SKM-1 (cell line): ENCODE data around the gene RBM47.
A peak's percentile ranks its signal among the peaks of the same experiment; 100 is the strongest.

Experiments used
- DNase-seq: peaks from one replicate; lab custom pipeline; 2025; ENCODE audit not compliant: unreplicated experiment; lab: John Stamatoyannopoulos, UW

The RBM47 gene

GRCh38 chr4:40502220-40502619 is 127.4 kb downstream of the RBM47 start:
- DNase-seq: no peak

GRCh38 chr4:40500781-40501180 is 128.9 kb downstream of the RBM47 start:
- no peak for DNase-seq

GRCh38 chr4:40493160-40493559 is 136.5 kb downstream of the RBM47 start:
- no peak for DNase-seq

- DNase-seq: no peak
Observed at GRCh38 chr4:40492691-40493090, 137.0 kb downstream of the RBM47 start.

- DNase-seq: no peak
Observed at GRCh38 chr4:40490481-40490880, 139.2 kb downstream of the RBM47 start.

- DNase-seq: no peak
Observed at GRCh38 chr4:40489961-40490360, 139.7 kb downstream of the RBM47 start.

GRCh38 chr4:40486534-40486933 is 143.1 kb downstream of the RBM47 start:
- DNase-seq: peak; percentile 71

- no peak for DNase-seq
Observed at GRCh38 chr4:40484346-40485090, 145.1 kb downstream of the RBM47 start.

GRCh38 chr4:40482985-40483647 is 146.5 kb downstream of the RBM47 start:
- DNase-seq: no peak

GRCh38 chr4:40481977-40482376 is 147.7 kb downstream of the RBM47 start:
- no peak for DNase-seq

- no peak for DNase-seq
Observed at GRCh38 chr4:40480291-40480690, 149.4 kb downstream of the RBM47 start.

GRCh38 chr4:40479378-40479777 is 150.3 kb downstream of the RBM47 start:
- no peak for DNase-seq

- no peak for DNase-seq
Observed at GRCh38 chr4:40475609-40476008, 154.1 kb downstream of the RBM47 start.

GRCh38 chr4:40473578-40474388 is 155.9 kb downstream of the RBM47 start:
- no peak for DNase-seq

- no peak for DNase-seq
Observed at GRCh38 chr4:40471923-40472322, 157.7 kb downstream of the RBM47 start.

- DNase-seq: no peak
Observed at GRCh38 chr4:40466789-40467188, 162.9 kb downstream of the RBM47 start.

GRCh38 chr4:40462326-40462725 is 167.3 kb downstream of the RBM47 start:
- no peak for DNase-seq

GRCh38 chr4:40461879-40462278 is 167.8 kb downstream of the RBM47 start:
- DNase-seq: no peak

- no peak for DNase-seq
Observed at GRCh38 chr4:40461062-40461461, 168.6 kb downstream of the RBM47 start.

GRCh38 chr4:40458683-40459082 is 171.0 kb downstream of the RBM47 start:
- no peak for DNase-seq

- DNase-seq: no peak
Observed at GRCh38 chr4:40458109-40458508, 171.6 kb downstream of the RBM47 start.
